Endodermal cell (in vitro differentiated cells): ENCODE results near the gene CD63. TPM values are rescaled to one million over a fixed set of nuclear protein-coding genes. Genes with fewer than 3 reads are reported as not detected.

Experiments
- DNase-seq: peaks from one replicate; pipeline ENCODE4 v3.0.0-alpha.2; 2017
- H3K27ac ChIP-seq: 2 replicates; pipeline ENCODE4 v1.5.1; 2013; ENCODE audit warnings: mild to moderate bottlenecking, low read depth, low read length, moderate library complexity
- H3K27me3 ChIP-seq: 2 replicates; pipeline ENCODE4 v1.6.1; 2013; ENCODE audit warnings: mild to moderate bottlenecking, low read length, moderate library complexity; ENCODE audit not compliant: insufficient read depth, control insufficient read depth, poor library complexity, severe bottlenecking
- H3K36me3 ChIP-seq: 2 replicates; pipeline ENCODE4 v1.7.0; 2013; ENCODE audit warnings: mild to moderate bottlenecking, low read length, moderate library complexity; ENCODE audit not compliant: control insufficient read depth, insufficient read depth
- H3K4me1 ChIP-seq: one replicate; pipeline ENCODE4 v1.7.0; 2013; ENCODE audit warnings: low read length; ENCODE audit not compliant: control insufficient read depth, insufficient read depth
- H3K4me3 ChIP-seq: 2 replicates; pipeline ENCODE4 v1.5.1; 2013; ENCODE audit warnings: mild to moderate bottlenecking, low read length, moderate library complexity
- H3K9ac ChIP-seq: 2 replicates; pipeline ENCODE4 v1.6.1; 2013; ENCODE audit warnings: mild to moderate bottlenecking, low read length, moderate library complexity; ENCODE audit not compliant: poor library complexity, severe bottlenecking; ENCODE audit errors: extremely low read depth
- H3K9me3 ChIP-seq: 2 replicates; pipeline ENCODE4 v1.6.1; 2013; ENCODE audit warnings: mild to moderate bottlenecking, low read length, moderate library complexity; ENCODE audit not compliant: control insufficient read depth
- H3K27ac Mint-ChIP-seq: 2 replicates; pipeline ENCODE4 v1.8.0; 2020; ENCODE audit warnings: mixed read lengths
- H3K27me3 Mint-ChIP-seq: 2 replicates; pipeline ENCODE4 v1.8.0; 2021; ENCODE audit warnings: mild to moderate bottlenecking, mixed read lengths; ENCODE audit not compliant: insufficient read depth
- H3K36me3 Mint-ChIP-seq: 2 replicates; pipeline ENCODE4 v1.8.0; 2020; ENCODE audit warnings: low read depth, mixed read lengths
- H3K4me1 Mint-ChIP-seq: 2 replicates; pipeline ENCODE4 v1.8.0; 2020; ENCODE audit warnings: mixed read lengths
- H3K4me3 Mint-ChIP-seq: 2 replicates; pipeline ENCODE4 v1.8.0; 2020; ENCODE audit warnings: mild to moderate bottlenecking, moderate library complexity, mixed read lengths
- H3K9me3 Mint-ChIP-seq: 2 replicates; pipeline ENCODE4 v1.8.0; 2020; ENCODE audit warnings: mild to moderate bottlenecking, mixed read lengths
- WGBS, 2 experiments: methylation state at CpG; one replicate each; pipeline versions ENCODE4 v1.1.5 to v1.1.7; 2013; ENCODE audit warnings: missing lambda C conversion rate in 2 of 2, mixed read lengths in 1 of 2; ENCODE audit not compliant: insufficient coverage in 1 of 2, insufficient read length in 1 of 2; 5-methylcytosine and 5-hydroxymethylcytosine counted together
- total RNA-seq, 2 donors: library from RNA; stranded (reverse); fragmentation: NEBNext Ultra II Directional in 1 of 2; extraction: Animal tissue kit (Norgen Biotek cat#: 25700) in 1 of 2; gene quantifications; 2 replicates in 1 of 2; 3 replicates in 1 of 2; pipeline ENCODE4 v1.2.1, GENCODE V29; 2021
- TF ChIP-seq, protein P1 (sequence below): fragments of 200-600 bp; sonication (generic); conservative IDR thresholded peaks from 2 replicates; pipeline ENCODE4 v1.5.0; 2021; ENCODE audit warnings: antibody characterized with exemption, mild to moderate bottlenecking

The CD63 gene
- total RNA-seq, 2 donors from 2014 or later = 879 to 1,041 TPM

DNA sequence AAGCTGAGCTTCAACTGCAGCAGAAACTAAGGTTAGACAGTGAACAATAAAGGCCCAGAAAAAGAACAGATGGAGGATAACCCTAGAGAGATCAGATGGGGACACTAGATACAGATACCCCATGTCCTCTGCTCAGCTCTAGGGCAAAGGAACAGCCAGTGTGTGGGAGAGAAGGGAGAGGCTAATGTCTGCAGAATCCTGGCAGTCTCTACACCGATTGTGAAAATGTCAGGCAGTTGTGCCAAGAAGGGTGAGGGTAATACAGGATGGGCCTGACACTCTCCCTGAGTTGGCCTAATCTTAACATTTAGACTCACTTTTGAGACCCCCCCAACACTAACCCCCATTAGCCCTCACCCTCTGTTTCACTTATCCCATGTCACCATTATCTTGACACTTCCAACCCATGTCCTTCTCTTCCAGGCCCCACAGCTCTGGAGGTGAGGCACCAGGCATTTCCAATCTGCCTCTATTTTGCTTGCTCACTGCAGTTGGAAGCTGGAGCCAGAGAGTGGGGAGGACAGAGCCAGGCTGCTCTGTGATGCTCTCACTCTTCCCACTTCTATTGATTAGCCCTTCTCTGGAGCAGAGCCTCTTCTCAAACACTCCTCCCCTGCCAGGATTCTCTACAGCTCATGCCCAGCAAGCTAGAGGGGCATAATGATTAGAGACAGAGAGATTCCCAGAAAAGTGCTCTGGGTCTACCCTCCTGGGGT, 16.0 kb downstream of the CD63 start:
- H3K27me3 Mint-ChIP-seq = peaks cover 55% of the 10 kb centered on the region

DNA sequence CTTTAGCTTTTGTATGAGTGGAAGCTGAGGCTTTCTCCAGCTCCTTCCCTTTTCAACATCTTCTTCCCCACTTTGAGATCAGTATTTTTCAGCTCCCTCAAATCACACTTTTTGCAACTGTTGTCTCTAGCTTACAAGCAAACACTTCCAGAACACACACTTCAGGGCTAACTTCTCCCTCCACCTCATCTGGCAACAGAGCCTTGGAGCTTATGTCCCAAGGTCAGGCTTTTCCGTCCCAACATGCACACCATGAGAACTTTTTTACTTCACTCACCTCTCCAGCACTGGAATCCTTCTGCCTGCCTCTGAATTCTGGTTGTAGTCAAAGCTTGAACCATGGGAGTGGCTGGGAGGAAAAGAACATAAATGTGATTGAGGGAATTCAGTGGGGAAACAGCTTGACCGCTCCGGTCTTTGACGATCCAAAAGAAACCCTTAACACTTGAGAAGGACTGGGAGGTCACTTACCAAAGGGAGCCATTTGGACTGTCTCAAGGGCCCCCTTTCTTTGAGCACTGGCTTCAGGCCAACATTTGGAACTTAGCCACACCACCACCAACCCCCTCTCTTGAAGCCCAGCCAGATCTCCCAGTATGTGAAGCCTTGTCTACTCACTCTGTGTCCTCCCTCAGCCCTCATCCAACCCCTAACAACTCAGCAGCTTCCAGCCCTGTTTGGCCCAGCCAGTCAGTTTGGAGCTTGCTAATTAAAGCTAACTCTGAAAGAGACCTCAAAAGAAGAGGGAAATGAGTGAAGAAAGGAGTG, 16.8 kb downstream of the CD63 start:
- TF ChIP-seq, protein P1, sequence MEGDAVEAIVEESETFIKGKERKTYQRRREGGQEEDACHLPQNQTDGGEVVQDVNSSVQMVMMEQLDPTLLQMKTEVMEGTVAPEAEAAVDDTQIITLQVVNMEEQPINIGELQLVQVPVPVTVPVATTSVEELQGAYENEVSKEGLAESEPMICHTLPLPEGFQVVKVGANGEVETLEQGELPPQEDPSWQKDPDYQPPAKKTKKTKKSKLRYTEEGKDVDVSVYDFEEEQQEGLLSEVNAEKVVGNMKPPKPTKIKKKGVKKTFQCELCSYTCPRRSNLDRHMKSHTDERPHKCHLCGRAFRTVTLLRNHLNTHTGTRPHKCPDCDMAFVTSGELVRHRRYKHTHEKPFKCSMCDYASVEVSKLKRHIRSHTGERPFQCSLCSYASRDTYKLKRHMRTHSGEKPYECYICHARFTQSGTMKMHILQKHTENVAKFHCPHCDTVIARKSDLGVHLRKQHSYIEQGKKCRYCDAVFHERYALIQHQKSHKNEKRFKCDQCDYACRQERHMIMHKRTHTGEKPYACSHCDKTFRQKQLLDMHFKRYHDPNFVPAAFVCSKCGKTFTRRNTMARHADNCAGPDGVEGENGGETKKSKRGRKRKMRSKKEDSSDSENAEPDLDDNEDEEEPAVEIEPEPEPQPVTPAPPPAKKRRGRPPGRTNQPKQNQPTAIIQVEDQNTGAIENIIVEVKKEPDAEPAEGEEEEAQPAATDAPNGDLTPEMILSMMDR = no peak
- no peaks in the 10 kb centered on the region for H3K9me3 Mint-ChIP-seq
- no peak overlapping the region for H3K4me3 Mint-ChIP-seq
- Histone ChIP-seq H3K27me3 (peaks cover 51% of the 10 kb centered on the region), H3K27ac (no peak overlapping the region), H3K4me1 (no peaks in the 10 kb centered on the region), H3K9me3 (no peaks in the 10 kb centered on the region), H3K36me3 (no peaks in the 10 kb centered on the region), H3K4me3 (no peak overlapping the region), H3K9ac (no peak overlapping the region)
- H3K27ac Mint-ChIP-seq = no peak overlapping the region
- peaks cover 59% of the 10 kb centered on the region for H3K27me3 Mint-ChIP-seq
- no peak for DNase-seq
- peaks cover 26% of the 10 kb centered on the region for H3K4me1 Mint-ChIP-seq
- WGBS, 2 experiments = 91 to 100% methylated on average over 4 of the region's 4 CpGs
- H3K36me3 Mint-ChIP-seq = no peaks in the 10 kb centered on the region

More for the DNA sequence above, 16.0 kb downstream of the CD63 start:
- Histone ChIP-seq H3K4me1 (peaks cover 5% of the 10 kb centered on the region), H3K27ac (no peak overlapping the region), H3K9me3 (no peaks in the 10 kb centered on the region), H3K4me3 (no peak overlapping the region), H3K9ac (no peak overlapping the region), H3K36me3 (no peaks in the 10 kb centered on the region), H3K27me3 (peaks cover 51% of the 10 kb centered on the region)
- TF ChIP-seq, protein P1 = no peak
- 58 to 60% methylated on average over 1 of the region's 1 CpG for WGBS, 2 experiments
- Mint-ChIP-seq H3K4me3 (no peak overlapping the region), H3K4me1 (peaks cover 32% of the 10 kb centered on the region), H3K36me3 (no peaks in the 10 kb centered on the region), H3K27ac (no peak overlapping the region), H3K9me3 (no peaks in the 10 kb centered on the region)
- no peak for DNase-seq

DNA sequence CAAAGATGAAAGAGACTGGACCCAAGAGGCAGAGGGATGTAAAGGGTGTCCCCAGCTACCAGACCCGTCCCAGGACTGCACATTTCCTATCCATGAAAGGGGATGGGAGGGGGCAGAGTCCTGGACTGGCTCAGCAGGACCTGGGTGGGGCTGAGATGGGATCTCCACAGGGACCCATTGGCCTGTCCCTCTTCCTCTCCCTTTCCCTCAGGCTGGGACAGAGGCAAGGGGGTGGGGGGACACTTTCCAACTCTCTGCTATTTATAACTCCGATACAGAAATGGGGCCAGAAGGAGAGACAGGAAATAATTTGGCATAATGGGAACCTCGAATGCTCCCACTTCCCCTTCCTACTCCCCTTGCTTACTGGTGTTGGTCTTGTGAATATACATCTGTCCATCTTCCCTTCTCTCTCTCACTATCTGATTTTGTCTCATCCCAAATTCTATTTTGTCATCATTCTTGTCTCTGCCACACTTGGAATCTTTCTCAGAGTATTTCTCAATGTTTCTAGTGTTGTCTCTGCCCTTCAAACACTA, 20.0 kb downstream of the CD63 start:
- no peak overlapping the region for H3K9ac ChIP-seq
- DNase-seq = no peak
- WGBS, 2 experiments = 75% methylated on average over 1 of the region's 3 CpGs; no CpG with 5 or more reads in 1 of the 2 experiments
- no peak overlapping the region for H3K27ac ChIP-seq
- peaks cover 71% of the 10 kb centered on the region for H3K27me3 Mint-ChIP-seq
- H3K27ac Mint-ChIP-seq = no peak overlapping the region
- TF ChIP-seq, protein P1 = no peak
- H3K27me3 ChIP-seq = peaks cover 54% of the 10 kb centered on the region
- no peaks in the 10 kb centered on the region for H3K36me3 Mint-ChIP-seq
- H3K4me1 Mint-ChIP-seq = peaks cover 35% of the 10 kb centered on the region
- no peaks in the 10 kb centered on the region for H3K9me3 Mint-ChIP-seq
- H3K4me3 Mint-ChIP-seq = peak overlapping the region; percentile 86
- H3K36me3 ChIP-seq = no peaks in the 10 kb centered on the region
- H3K4me3 ChIP-seq = peak overlapping the region; percentile 75
- no peaks in the 10 kb centered on the region for H3K4me1 ChIP-seq
- no peaks in the 10 kb centered on the region for H3K9me3 ChIP-seq
